DMS153 treated with DMSO at 0.1 percent for 48 hours (cell line): ENCODE measurements around the gene RBFOX1.

ENCODE experiments used
- DNase-seq: peaks from one replicate; lab custom pipeline; 2025; ENCODE audit not compliant: unreplicated experiment; lab: John Stamatoyannopoulos, UW

RBFOX1 gene

DNA sequence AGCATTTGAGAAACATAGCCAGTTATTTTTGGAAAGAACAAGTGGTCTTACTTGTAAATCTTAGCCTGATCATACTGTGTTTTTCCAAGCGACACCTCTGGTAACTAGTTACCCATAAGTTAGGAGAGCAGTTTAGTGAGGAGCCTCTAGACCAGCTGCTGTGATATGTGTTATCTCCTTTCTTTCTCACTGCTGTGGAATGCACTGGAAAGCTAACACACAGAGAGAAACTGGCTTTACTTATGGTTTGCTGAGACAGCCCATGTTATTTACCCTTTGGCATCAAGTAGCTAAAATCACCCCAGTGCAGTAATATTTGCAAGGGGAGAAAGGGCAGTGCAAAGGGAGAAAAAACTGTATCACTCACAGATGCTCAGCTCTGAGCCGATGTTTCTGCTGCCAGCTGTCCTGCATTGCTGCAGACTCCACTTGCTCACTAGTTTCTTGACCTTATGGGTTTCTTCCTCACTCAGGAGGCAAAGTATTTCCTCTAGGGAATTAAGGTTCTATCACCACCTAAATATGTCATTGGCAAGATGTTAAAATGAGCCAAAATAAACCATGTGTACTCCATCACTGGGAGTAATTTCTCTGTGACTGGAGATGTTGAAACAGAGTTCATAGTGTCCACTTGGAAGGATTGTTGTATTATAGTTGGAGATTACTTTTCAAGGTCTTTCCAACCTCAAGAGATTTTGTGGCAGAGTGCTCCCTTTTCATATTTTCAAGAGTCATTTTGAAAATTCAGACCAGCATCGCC is 2.3 kb downstream of the RBFOX1 start:
- no peak for DNase-seq

DNA sequence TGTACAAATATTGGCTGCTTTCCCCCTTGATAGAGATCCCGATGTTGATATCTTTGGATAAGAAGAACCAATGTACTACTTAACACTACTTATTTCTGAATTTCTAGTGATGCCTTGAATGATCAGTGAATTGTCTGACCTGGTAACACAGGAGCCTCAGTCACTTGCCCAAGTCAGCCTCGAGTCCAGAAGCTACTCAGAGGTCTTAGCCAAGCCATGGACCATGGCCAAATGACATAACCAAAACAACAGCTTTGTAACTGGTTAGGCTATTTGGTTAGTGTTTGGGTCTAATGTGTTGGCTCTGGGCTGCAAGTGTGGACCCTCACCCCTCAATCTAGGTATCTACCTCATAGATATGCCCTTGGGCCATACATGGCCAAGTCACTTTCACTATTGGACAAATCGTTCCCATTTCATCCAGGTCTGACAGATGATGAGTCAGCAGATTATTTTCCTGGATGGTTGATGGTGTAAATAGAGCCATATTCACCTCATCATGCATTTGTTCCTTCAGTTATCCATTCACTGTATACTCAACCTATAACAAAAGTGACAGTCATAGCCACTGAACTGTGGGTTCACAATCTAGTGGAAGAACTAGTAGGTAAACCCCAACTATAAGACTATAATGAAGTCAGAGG is 3.5 kb downstream of the RBFOX1 start:
- DNase-seq, result no peak

DNA sequence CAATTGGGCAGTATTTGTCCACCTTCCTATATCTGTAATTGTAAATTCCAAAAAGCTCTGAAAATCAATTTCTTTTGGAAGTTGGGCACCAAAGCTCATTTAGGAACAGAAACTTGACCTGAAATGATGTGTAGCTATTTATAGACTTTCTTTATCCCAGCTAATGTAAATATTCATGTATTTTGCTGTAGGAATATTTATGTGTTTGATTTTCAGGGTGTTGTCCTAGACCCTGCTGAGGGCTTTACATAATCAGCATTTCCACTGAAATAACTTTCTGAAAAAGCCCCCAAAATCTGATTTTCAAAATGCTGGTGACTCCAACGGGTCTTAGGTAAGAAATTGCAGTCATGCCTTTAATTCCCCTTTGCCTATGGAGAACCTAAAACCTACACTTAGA is 4.1 kb downstream of the RBFOX1 start:
- DNase-seq, result no peak

DNA sequence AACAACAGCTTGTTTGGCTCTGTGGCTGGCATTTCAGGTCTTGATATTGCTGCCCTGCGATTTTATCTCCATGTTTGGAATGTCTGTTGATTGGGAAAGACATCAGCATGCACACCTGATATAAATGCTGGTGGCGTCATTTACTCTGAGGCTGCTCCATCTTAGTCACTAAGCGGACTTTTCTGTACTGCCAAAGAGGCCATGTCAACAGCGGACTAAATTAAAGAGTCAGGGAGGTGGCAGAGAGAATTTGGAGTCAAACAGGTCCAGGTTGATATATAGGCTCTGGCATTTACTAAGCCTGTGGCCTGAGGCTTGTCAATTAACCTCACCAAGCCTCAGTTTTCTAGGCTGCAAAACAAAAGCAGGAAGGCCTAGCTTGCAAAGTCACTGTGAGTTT is 6.2 kb downstream of the RBFOX1 start:
- no peak for DNase-seq

DNA sequence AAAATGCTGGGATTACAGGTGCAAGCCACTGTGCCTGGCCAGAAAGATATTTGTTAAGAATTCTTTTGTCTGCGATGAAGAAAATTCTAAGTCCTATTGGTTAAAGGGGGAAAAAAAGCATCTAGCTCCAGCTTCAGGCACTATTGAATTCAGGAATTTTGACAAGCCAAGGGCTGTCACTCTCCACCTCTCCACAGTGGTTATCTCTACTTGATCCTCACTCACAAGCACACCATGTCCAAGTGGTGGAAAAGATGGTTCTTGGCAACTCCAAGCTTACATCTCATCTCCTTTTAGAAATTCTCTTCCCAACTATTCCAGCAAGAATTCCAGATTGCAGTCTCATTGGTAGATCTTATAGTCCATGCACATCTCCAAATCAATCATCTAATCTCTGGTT is 7.1 kb downstream of the RBFOX1 start:
- no peak for DNase-seq

GRCh38 chr16:7340938-7341337 is 8.3 kb downstream of the RBFOX1 start:
- DNase-seq, result no peak

GRCh38 chr16:7342598-7342997 is 10.0 kb downstream of the RBFOX1 start:
- no peak for DNase-seq

DNA sequence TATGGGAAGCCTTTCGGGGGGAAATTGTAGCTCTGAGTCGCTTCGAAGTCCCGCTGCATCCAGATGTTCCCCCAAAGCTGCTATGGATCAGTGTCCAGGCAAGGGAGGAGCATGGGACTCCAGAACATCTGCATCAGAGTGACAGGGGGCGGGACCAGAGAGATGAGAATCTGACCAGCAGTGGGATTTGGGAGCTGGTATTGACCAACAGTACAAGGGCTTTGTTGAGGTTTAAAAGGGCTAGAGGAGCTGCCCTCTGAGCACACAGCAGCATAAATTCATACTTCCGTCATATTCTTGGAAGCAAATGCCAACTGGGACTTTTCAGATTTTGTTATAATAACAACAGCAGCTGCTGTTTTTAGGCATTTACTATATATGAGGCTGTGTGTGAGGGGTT is 10.6 kb downstream of the RBFOX1 start:
- DNase-seq, result no peak

DNA sequence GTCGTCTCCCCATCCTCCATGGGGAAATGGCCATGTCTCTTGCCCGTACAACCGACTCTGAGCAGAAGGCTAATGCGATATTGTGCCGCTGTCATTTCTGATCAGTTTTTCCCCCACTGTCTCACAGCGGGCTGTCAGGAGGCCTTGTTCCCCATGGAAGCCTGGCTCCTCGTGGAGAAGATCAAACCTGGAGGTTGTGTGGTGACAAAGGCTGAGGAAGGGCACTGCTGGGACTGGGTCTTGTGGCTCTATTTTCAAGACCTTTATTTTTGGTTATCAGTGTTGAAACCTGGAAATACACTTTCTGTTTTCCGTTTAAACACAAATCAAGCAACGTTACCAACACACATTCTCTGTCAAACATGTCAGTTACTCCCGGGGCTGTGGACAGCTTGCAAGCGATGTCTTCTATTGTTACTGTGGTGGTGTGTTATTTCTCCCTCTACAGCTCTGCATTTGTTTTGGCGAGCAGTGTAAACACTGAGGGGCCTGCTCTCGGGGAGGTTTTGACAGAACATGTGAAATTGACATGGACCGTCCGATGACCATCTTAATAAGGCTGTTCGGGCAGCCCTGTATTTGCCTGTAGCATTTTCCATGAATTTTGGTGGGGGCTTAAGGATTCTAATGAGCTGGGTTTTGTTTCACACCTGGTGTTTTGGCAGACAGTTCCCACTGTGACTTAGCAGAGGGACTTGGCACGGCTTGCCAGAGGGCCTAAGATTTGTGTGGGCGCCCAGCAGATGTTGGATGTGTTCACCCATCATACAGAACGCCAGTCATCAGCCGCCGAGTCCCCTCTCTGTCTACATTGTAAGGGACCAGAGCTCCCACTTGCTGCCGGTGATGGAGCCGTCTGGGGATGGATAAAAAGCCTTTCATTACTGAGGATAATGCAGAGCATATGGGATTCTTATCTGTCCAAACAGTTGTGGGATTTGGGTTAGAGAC is 12.5 kb downstream of the RBFOX1 start:
- no peak for DNase-seq

DNA sequence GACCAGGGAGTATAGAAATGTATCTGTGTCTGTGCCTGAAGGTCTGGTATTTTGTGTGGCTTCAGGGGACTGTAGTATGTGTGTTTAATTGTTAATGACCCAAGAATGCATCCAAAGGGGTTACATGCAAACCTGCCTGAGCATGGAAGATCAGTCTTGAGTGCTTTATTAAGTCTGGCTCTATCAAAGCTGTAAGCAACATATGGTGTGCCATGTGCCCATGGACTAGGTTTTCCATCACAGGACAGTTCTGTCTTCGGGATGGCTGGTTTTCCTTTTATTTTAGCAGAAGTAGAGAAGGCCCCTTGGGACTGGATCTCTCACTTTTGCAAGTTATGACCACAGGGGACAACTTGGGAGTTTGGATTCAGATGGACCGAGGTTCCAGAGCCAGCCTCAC is 18.2 kb downstream of the RBFOX1 start:
- no peak for DNase-seq

GRCh38 chr16:7351610-7352510 is 19.2 kb downstream of the RBFOX1 start:
- DNase-seq, result no peak

GRCh38 chr16:7355758-7356157 is 23.1 kb downstream of the RBFOX1 start:
- DNase-seq, result no peak

DNA sequence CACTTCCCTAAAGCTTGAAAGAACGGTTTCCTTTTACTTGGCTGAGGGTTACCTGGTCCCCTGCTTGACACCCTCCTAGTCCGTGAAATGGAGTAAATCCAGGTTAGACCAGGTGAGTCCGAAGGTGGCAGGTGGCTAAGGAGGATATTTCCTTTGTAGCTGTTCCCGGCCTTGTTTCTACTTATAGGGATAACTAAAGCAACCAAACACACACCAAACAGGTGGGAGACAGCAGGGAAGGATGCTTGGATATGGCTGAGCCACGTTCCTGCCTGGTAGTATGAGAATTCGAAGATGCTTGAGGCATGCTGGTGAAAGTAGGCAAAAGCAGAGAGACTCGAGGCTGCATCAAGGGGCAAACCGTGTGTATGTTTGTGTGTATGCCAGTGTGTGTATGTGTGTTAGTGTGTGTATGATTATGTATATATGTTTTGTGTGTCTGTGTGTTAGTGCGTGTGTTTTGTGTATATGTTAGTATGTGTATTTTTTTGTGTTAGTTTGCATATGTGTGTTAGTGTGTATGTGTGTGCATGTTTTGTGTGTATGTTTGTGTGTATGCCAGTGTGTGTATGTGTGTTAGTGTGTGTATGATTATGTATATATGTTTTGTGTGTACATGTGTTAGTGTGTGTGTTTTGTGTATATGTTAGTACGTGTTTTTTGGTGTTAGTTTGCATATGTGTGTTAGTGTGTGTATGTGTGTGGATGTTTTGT is 28.9 kb downstream of the RBFOX1 start:
- no peak for DNase-seq

DNA sequence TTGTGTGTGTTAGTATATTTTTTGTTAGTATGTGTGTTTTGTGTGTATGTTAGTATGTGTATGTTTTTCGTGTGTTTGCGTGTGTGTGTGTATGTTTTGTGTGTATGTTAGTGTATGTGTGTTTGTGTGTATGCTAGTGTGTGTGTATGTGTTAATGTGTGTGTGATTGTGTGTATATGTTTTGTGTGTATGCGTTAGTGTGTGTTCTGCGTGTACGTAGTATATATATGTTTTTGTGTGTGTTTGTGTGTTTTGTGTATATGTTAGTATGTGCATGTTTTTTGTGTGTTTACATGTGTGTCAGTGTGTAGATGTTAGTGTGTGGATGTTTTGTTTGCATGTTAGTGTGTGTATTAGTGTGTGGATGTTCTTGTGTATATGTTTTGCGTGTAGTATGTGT is 29.6 kb downstream of the RBFOX1 start:
- no peak for DNase-seq

- no peak for DNase-seq
Observed at GRCh38 chr16:7363422-7364417, 31.1 kb downstream of the RBFOX1 start.

- no peak for DNase-seq
Observed at GRCh38 chr16:7366041-7366440, 33.4 kb downstream of the RBFOX1 start.

DNA sequence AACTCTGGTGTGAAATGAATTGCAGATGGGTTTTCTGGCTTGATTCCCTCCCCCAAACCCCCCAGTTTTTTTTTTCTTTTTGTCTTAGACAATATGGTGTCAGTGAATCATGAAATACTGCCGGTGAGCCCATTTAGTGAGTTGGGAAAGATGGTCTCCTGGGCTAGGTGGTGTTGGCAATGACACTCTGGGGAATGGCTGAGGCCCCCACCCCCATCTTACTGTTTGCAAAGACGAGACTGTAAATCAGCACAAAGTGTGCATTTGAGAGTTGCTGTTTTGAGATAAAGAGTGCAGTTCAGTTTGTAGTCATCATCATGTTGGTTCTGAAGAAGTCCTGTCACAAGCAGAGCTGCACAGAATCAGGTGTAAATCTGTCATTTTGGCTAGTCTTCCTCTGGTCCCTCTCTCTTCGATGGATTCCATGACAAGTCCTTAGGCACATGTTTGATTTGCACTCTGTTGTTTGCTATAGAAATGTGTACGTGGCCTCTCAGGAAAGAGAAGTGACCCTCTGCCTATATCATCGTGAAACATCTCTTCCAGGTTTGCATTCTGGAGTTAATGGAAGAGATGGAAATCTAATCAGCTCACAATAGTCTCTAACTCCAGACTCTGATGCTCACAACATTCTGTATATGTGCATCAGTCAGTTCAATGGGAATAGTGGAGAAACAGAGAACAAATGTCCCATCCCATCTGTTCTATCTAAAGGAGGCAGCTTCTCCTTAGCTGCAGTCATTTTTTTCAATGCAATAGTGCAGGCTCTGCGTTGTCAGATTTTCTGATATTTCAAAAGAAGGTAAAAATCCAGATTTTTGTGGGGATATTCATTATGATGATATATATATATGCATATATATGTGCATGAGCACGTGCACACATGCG is 34.6 kb downstream of the RBFOX1 start:
- no peak for DNase-seq

GRCh38 chr16:7369204-7369603 is 36.6 kb downstream of the RBFOX1 start:
- no peak for DNase-seq
